HepG2 (cell line): ENCODE data around the gene PACC1. TPM values are rescaled to one million over a fixed set of nuclear protein-coding genes. Genes with fewer than 3 reads are reported as not detected.

Experiments
- ATAC-seq: fragments of 200-7000 bp; cut with Tn5 transposase; 3 replicates; pipeline ENCODE4 v1.9.1; 2020; ENCODE audit warnings: mild to moderate bottlenecking, moderate library complexity
- BruUV-seq: library from RNA; stranded (reverse); fragments of 400-500 nt; replicated peaks from 2 replicates; lab custom pipeline; 2021; lab: Mats Ljungman, UMichigan
- CTCF ChIA-PET: fragments of 300-600 bp; formaldehyde crosslinking; extraction: SDS; loops from one replicate; lab custom pipeline; 2021; ENCODE audit warnings: low total read pairs, inconsistent platforms, low intra/inter-chr PET ratio; lab: Yijun Ruan, JAX
- POLR2A ChIA-PET: fragments of 350-600 bp; sonication (Branson Sonifier 250); formaldehyde crosslinking; loops from one replicate; lab custom pipeline; 2020; ENCODE audit warnings: antibody characterized with exemption, inconsistent platforms; lab: Yijun Ruan, JAX
- DNase-seq: peaks from one replicate; pipeline ENCODE4 v3.0.0-alpha.2; 2015; ENCODE audit warnings: low spot score
- FAIRE-seq: peaks from 3 replicates; lab custom pipeline; 2011; peaks lifted over from hg19 to GRCh38; lab: Jason Lieb, UNC
- H2AFZ ChIP-seq: one replicate; pipeline ENCODE4 v1.6.1; 2011; ENCODE audit warnings: low read length, inconsistent platforms
- H3K27ac ChIP-seq: fragments of 300-600 bp; 3 replicates; pipeline ENCODE4 v1.8.0; 2011; ENCODE audit warnings: mixed run types, mild to moderate bottlenecking, mixed read lengths, low read length, inconsistent platforms; ENCODE audit not compliant: insufficient read depth; ENCODE audit errors: extremely low read length
- H3K27me3 ChIP-seq, 2 experiments: fragments of 200-600 bp in 1 of 2; 2 replicates in 1 of 2; 3 replicates in 1 of 2; pipeline versions ENCODE4 v1.6.0 to v1.8.0; 2011; ENCODE audit warnings: low read length in 2 of 2, mild to moderate bottlenecking in 2 of 2, moderate library complexity in 2 of 2, inconsistent platforms in 1 of 2; ENCODE audit not compliant: insufficient read depth in 2 of 2, control insufficient read depth in 1 of 2
- H3K36me3 ChIP-seq, 2 experiments: fragments of 200-600 bp in 1 of 2; replicated peaks in 1 of 2; 2 replicates in 1 of 2; 3 replicates in 1 of 2; pipeline versions ENCODE4 v1.5.1 to v1.8.0; 2011; ENCODE audit warnings: low read length in 2 of 2, inconsistent platforms in 1 of 2; ENCODE audit not compliant: insufficient read depth in 2 of 2, control insufficient read depth in 1 of 2
- H3K4me1 ChIP-seq: 2 replicates; pipeline ENCODE4 v1.5.1; 2012; ENCODE audit warnings: low read length, inconsistent platforms; ENCODE audit not compliant: insufficient read depth
- H3K4me2 ChIP-seq: 2 replicates; pipeline ENCODE4 v1.6.0; 2011; ENCODE audit warnings: low read depth, low read length, inconsistent platforms
- H3K4me3 ChIP-seq, 3 experiments: fragments of 200-600 bp in 1 of 3; sonication (generic), shearing (Covaris generic) in 1 of 3; replicated peaks in 1 of 3; 2 replicates each; pipeline ENCODE4 v1.5.1; 2011 to 2016; ENCODE audit warnings: low read length in 3 of 3, inconsistent platforms in 2 of 3, low read depth in 2 of 3, mild to moderate bottlenecking in 2 of 3, control low read depth in 1 of 3, mixed read lengths in 1 of 3; ENCODE audit not compliant: insufficient read depth in 1 of 3
- H3K79me2 ChIP-seq: one replicate; pipeline ENCODE4 v1.6.1; 2011; ENCODE audit warnings: low read length, inconsistent platforms; ENCODE audit not compliant: insufficient read depth
- H3K9ac ChIP-seq: 2 replicates; pipeline ENCODE4 v1.6.0; 2011; ENCODE audit warnings: mild to moderate bottlenecking, low read depth, low read length, inconsistent platforms; ENCODE audit not compliant: insufficient read depth
- H3K9me3 ChIP-seq: 2 replicates; pipeline ENCODE4 v1.5.1; 2012; ENCODE audit warnings: mild to moderate bottlenecking, low read length
- H4K20me1 ChIP-seq: 2 replicates; pipeline ENCODE4 v1.6.0; 2011; ENCODE audit warnings: inconsistent platforms, mild to moderate bottlenecking, low read length, moderate library complexity; ENCODE audit not compliant: insufficient read depth
- HNF4A ChIP-seq: sonication (generic); formaldehyde crosslinking; IDR thresholded peaks from 2 replicates; pipeline ENCODE4 v1.4.0; 2020; ENCODE audit warnings: missing genetic modification reagents
- MAF1 ChIP-seq: sonication (generic); formaldehyde crosslinking; IDR thresholded peaks from 2 replicates; pipeline ENCODE4 v1.5.0; 2020; ENCODE audit warnings: missing genetic modification reagents, borderline replicate concordance
- NFYB ChIP-seq: sonication (generic); formaldehyde crosslinking; IDR thresholded peaks from 2 replicates; pipeline ENCODE4 v1.4.0; 2020; ENCODE audit warnings: missing genetic modification reagents
- ZNF607 ChIP-seq: sonication (generic); formaldehyde crosslinking; IDR thresholded peaks from 2 replicates; pipeline ENCODE4 v1.5.1; 2020; ENCODE audit warnings: missing genetic modification reagents, mild to moderate bottlenecking, borderline replicate concordance
- WGBS: methylation state at CpG from one replicate; pipeline ENCODE4 v1.1.6; 2017; ENCODE audit warnings: low lambda C conversion rate; 5-methylcytosine and 5-hydroxymethylcytosine counted together
- in situ Hi-C: cut with HindIII; loops from 2 replicates; pipeline ENCODE4 v1.10.0; 2017; ENCODE audit warnings: low pct_unique_long_range_greater_than_20kb; ENCODE audit not compliant: extremely low pct_ligation_motif_present
- intact Hi-C: fragments of 100-400 bp; cut with micrococcal nuclease; formaldehyde crosslinking; loops from one replicate; pipeline ENCODE4 v1.10.0; 2022; ENCODE audit not compliant: unreplicated experiment
- polyA plus RNA-seq, 8 experiments: library from polyadenylated mRNA; depleted of rRNA in 3 of 8; stranded (reverse) in 7 of 8; unstranded in 1 of 8; fragments of >200 nt; fragmentation: Illumina TruSeq in 4 of 8; extraction: Trizol in 4 of 8; gene quantifications; 2 replicates each; pipeline versions ENCODE4 v1.2.1 to v1.2.3, GENCODE V29; 2011 to 2016; ENCODE audit warnings: low read depth in 4 of 8, missing spikeins in 1 of 8, mixed read lengths in 1 of 8; ENCODE audit not compliant: insufficient read depth in 1 of 8
- total RNA-seq, 5 experiments: library from RNA; depleted of rRNA; stranded (reverse); fragments of >200 nt; fragmentation: Illumina TruSeq; extraction: Trizol; gene quantifications; 2 replicates each; pipeline ENCODE4 v1.2.3, GENCODE V29; 2016; ENCODE audit warnings: low read depth in 1 of 5
- TF ChIP-seq, protein P1 (sequence below), 2 experiments: fragments of 450-650 bp in 1 of 2; sonication (generic) in 1 of 2; formaldehyde crosslinking; IDR thresholded peaks; 2 replicates each; pipeline versions ENCODE4 v1.5.0 to v1.8.0; 2020 to 2022; ENCODE audit warnings: mild to moderate bottlenecking in 1 of 2, missing genetic modification reagents in 1 of 2
- TF ChIP-seq, protein P2 (sequence below), 2 experiments: sonication (generic) in 1 of 2; formaldehyde crosslinking in 1 of 2; IDR thresholded peaks; 2 replicates each; pipeline versions ENCODE4 v1.5.1 to v1.6.1; 2011 to 2020; ENCODE audit warnings: borderline replicate concordance in 1 of 2, low read depth in 1 of 2, low read length in 1 of 2, mild to moderate bottlenecking in 1 of 2, missing genetic modification reagents in 1 of 2, moderate library complexity in 1 of 2

Gene PACC1
- total and polyA plus RNA-seq, 2 of the 13 experiments (the other 11 are each of a cell fraction or from before 2014, with no cell fraction given), result 9.4 to 10.7 TPM

DNA sequence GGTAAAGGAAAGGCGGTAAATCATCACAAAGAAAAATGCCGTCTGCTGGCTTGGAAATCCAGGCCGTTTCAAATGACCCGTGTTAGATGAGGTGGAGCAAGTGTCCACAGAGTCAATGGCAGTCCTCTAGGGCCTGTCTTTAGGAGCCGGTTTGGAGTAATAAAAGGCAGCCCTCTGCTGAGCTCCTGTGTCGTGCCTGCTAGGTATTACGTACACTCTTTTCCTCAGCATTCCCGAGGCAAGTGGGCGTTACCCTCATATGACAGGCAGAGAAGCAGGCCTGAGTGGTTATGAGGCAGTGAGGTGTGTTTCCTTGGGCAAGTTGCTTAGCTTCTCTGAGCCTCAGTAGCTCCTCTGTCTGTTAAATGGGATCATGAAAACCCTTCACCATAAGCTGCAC is 25.7 kb upstream of the PACC1 start:
- ChIA-PET CTCF (no interaction called here), POLR2A (no interaction called here)
- H3K4me3 ChIP-seq, result no peak overlapping the region
- DNase-seq, result no peak
- H3K4me1 ChIP-seq, result no peaks in the 10 kb centered on the region
- no peak overlapping the region for H3K4me2 ChIP-seq
- H3K27me3 ChIP-seq, result no peaks in the 10 kb centered on the region
- no peaks in the 10 kb centered on the region for H3K9me3 ChIP-seq
- no peak for FAIRE-seq
- no peak overlapping the region for H2AFZ ChIP-seq
- TF ChIP-seq NFYB (CRISPR knock-in tag) (no peak), ZNF607 (no peak), HNF4A (CRISPR knock-in tag) (no peak), MAF1 (no peak)
- TF ChIP-seq, protein P1, sequence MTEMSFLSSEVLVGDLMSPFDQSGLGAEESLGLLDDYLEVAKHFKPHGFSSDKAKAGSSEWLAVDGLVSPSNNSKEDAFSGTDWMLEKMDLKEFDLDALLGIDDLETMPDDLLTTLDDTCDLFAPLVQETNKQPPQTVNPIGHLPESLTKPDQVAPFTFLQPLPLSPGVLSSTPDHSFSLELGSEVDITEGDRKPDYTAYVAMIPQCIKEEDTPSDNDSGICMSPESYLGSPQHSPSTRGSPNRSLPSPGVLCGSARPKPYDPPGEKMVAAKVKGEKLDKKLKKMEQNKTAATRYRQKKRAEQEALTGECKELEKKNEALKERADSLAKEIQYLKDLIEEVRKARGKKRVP (CRISPR knock-in tag; IDR thresholded peaks at IDR 0.05), result no peak
- H3K9ac ChIP-seq, result no peak overlapping the region
- BruUV-seq, result no TSS peak
- no peak overlapping the region for H3K27ac ChIP-seq
- intact Hi-C loops, result no loop called here
- H3K36me3 ChIP-seq, result no peaks in the 10 kb centered on the region; a peak in 1 of 5 replicates
- in situ Hi-C loops, result no loop called here
- no peak for ATAC-seq
- H3K79me2 ChIP-seq, result no peaks in the 10 kb centered on the region
- no peaks in the 10 kb centered on the region for H4K20me1 ChIP-seq
- whole genome bisulfite sequencing, result 78% methylated on average over 9 of the region's 9 CpGs

DNA sequence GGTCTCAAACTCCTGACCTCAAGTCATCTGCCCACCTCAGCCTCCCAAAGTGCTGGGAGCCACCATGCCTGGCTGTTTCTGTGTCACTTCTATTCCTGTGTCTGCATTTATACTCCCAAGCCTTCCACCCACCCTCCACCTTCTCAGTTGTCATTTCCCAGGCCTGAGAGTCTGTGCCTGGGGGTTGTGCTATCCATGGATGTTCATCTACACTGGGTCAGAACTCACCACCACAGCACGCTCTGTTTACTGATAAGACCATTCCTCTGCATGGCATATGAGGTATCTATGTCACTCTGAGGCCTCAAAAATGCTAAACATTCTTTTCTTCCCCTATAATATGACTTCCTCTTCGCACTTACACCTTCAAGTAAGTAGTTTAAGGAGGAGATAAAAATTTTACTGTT is 24.1 kb upstream of the PACC1 start:
- H3K79me2 ChIP-seq, result no peaks in the 10 kb centered on the region
- BruUV-seq, result no TSS peak
- 96% methylated on average over 2 of the region's 2 CpGs for WGBS
- H2AFZ ChIP-seq, result no peak overlapping the region
- no peak for ATAC-seq
- intact Hi-C loops, result no loop called here
- TF ChIP-seq, protein P2, sequence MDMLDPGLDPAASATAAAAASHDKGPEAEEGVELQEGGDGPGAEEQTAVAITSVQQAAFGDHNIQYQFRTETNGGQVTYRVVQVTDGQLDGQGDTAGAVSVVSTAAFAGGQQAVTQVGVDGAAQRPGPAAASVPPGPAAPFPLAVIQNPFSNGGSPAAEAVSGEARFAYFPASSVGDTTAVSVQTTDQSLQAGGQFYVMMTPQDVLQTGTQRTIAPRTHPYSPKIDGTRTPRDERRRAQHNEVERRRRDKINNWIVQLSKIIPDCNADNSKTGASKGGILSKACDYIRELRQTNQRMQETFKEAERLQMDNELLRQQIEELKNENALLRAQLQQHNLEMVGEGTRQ (IDR thresholded peaks at IDR 0.05; ENCODE audit: low read depth, low read length), result no peak
- TF ChIP-seq, protein P2 (CRISPR knock-in tag; IDR thresholded peaks at IDR 0.05; ENCODE audit: borderline replicate concordance), result no peak
- TF ChIP-seq, all 625 proteins: peak for 0
- H3K27ac ChIP-seq, result no peak overlapping the region
- H3K9me3 ChIP-seq, result no peaks in the 10 kb centered on the region
- DNase-seq (no peak), FAIRE-seq (no peak)
- CTCF ChIA-PET, result no interaction called here
- in situ Hi-C loops, result no loop called here
- no peaks in the 10 kb centered on the region for H3K27me3 ChIP-seq
- POLR2A ChIA-PET, result no interaction called here
- H3K4me1 ChIP-seq, result peaks cover 10% of the 10 kb centered on the region
- no peaks in the 10 kb centered on the region for H3K36me3 ChIP-seq
- H3K4me2 ChIP-seq, result no peak overlapping the region
- no peak overlapping the region for H3K4me3 ChIP-seq
- H3K9ac ChIP-seq, result no peak overlapping the region
- no peaks in the 10 kb centered on the region for H4K20me1 ChIP-seq
